Measurements from ENCODE around the gene APBB2.

The APBB2 gene

DNA sequence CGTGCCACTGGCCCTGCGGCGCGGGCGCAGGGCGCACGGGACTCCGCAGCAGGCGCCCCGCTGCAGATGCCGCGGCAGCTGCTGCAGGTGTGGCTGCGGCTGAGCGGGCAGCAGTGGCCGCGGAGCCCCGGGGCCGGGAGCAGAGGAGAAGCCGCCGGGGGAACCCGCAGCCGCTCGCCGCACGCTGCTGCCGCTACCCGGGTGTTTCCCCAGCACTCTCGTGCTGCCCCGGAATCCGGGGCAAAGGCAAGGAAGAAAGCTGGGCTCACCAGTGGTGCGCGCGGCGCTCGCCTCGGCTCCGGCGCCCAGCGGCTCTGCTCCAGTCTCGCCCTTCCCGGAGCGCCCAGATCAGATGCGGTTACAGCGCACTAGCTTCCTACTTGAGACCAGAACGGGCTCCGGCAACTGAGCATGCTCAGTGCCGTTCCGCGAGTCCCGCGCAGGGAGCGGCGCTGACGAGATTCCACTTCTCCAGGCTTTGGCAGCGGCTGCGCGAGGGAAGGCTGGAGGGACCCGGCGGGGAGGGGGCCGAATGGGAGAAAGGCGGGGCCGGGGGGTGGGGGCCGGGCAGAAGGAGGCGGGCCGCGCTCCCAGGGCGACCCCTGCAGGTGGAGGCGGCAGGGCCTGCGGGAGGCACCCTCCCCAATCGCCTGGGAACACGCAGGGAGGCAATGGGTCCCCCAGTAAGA is at the start of gene APBB2:
APBB2 (minus strand) TSS at position 407 of the 689 bp plus-strand sequence. CDS start 181,288 bp downstream, outside the sequence.
- peak in 2 of 3 experiments; percentile 21 for DNase-seq (ENCODE audit: low read depth in 2 of 3, low spot score in 2 of 3)

GRCh38 chr4:41262198-41262597 is 47.9 kb upstream of the APBB2 start:
- no peak for DNase-seq (ENCODE audit: low read depth in 2 of 3, low spot score in 2 of 3)

DNA sequence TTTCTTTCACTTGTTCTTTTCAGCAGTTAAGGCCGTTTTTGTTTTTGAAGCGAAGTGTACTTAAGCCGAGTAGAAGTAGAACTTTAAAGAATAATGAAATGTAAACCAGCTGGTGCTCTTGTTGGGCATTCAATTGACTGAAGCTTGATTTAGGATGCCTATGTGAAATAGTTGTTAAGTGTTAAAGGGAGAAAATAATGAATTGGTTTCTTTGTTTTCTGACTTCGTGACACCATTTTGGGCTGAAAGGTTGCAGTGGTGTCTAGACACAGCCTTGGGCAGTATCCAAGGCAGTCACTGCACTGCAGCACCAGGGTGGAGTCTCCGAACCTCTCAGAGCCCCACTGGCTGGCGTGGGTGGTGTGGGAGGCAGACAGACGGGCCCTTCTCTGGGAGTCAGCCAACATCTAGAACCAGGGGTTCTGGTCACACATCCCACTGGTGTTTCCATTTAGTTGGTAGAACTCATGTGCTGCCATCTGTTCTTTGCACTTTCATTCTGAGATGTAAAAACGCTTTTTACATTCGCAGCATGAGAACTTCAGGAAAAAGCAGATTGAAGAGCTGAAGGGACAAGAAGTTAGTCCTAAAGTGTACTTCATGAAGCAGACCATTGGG is 45.9 kb upstream of the APBB2 start:
- DNase-seq (ENCODE audit: low read depth in 2 of 3, low spot score in 2 of 3), result no peak

DNA sequence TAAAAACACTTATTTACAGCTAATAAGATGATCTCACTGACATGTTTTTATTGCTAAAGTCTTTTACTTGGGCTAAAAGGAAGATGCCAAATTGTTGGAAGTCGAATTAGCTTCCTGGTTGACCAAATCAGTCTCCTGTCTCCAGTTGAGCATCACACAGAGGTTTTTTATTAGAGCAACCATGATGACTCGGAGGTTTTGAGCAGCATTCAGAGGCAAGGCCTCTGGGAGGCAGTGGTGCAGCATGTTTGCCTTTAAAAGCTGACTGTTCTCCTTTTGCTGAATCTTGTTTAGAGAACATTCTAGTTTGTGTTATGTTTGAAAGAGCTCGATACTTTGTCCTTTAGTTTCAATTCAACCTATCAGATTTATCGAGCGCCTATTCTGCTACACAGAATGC is 44.4 kb upstream of the APBB2 start:
- no peak for DNase-seq (ENCODE audit: low read depth in 2 of 3, low spot score in 2 of 3)

GRCh38 chr4:41257906-41258305 is 43.6 kb upstream of the APBB2 start:
- no peak for DNase-seq (ENCODE audit: low read depth in 2 of 3, low spot score in 2 of 3)

DNA sequence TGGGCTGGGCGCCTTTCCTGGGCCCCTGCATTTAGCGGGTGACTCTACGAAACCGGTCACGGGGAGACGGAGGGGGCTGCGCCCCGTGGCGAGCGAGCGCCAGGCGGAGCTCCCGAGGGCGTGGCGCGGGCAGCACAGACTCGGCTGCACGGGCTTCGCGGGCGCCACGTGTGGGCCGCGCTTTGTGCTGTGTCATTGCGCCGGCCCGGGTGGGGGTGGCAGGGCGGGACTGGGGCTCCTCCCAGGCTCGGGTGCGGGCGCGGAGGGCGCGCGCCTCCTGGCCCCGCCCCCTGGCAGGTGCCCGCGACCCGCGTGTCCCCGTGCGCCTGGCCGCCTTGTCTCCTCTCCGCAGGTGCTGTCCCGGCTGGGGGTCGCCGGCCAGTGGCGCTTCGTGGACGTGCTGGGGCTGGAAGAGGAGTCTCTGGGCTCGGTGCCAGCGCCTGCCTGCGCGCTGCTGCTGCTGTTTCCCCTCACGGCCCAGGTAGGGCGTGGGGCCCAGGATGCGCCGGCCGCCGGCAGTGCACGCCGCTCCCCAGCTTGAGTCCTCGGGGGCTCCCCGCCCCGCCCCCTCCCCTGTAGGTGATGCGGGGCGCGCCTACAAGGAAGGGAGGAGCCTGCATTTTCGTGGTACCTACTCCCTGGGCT is 43.0 kb upstream of the APBB2 start:
- DNase-seq (ENCODE audit: low read depth in 2 of 3, low spot score in 2 of 3), result peak in 2 of 3 experiments; percentile 1 to 2

DNA sequence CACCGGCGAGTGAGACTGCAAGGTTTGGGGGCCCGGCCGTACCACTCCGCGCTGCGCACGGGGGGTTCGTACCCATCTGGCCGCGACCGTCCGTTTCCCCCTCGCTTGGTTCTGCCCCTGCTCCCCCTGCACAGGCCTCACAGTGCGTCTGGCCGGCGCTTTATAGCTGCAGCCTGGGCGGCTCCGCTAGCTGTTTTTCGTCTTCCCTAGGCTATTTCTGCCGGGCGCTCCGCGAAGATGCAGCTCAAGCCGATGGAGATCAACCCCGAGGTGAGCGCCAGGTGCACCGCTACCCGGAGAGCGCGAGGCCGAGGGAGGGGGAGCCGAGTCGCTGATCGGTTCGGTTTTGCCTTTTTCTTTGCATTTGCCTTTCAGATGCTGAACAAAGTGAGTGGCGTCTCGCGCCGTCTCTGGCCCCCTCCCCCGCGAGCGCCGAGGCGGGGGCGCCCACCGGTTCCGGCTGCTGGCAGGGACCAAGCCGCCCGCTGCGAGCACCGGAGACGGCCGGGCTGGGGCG is 42.5 kb upstream of the APBB2 start, which contains the start of gene UCHL1:
UCHL1 (plus strand) TSS at position 189 of the 517 bp plus-strand sequence; CDS start at position 238, 49 bp downstream.
- DNase-seq (ENCODE audit: low read depth in 2 of 3, low spot score in 2 of 3), result peak in 1 of 3 experiments; percentile 5

- no peak for DNase-seq (ENCODE audit: low read depth in 2 of 3, low spot score in 2 of 3)
Observed at GRCh38 chr4:41256131-41256739, 41.9 kb upstream of the APBB2 start.

- no peak for DNase-seq (ENCODE audit: low read depth in 2 of 3, low spot score in 2 of 3)
Observed at GRCh38 chr4:41245983-41246382, 31.6 kb upstream of the APBB2 start.

GRCh38 chr4:41241919-41242318 is 27.6 kb upstream of the APBB2 start:
- DNase-seq (ENCODE audit: low read depth in 2 of 3, low spot score in 2 of 3), result no peak

DNA sequence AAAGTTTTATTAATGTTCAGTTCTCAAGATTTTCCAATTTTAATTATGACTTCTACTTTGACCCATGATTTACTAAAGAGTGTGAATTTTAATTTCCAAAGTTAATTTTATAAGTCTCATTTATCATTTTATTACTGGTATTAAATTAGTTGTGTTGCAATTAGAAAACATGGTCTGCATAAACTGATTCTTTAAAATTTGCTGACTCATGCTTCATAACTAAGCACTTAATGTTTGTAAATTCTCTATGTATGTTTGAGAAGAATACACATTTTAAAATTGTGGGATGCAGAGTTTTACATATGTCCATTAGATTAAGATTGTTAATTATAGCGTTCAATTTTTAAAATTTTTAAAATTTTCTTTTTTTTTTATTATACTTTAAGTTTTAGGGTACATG is 22.2 kb upstream of the APBB2 start:
- no peak for DNase-seq (ENCODE audit: low read depth in 2 of 3, low spot score in 2 of 3)

DNA sequence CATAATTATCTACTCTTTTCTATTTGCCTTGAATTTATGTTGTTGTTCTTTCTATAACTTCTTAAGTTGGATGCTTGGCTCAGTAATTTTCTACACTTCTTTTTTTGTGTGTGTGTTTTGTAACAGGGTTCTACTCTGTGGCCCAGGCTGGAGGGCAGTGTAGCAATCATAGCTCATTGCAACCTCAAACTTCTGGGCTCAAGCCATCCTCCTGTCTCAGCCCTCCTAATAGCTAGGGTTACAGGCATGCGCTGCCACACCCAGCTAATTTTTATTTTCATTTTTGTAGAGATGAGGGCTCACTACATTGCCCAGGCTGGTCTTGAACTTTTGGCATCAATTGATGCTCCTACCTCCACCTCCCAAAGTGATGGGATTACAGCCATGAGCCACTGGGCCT is 21.7 kb upstream of the APBB2 start:
- DNase-seq (ENCODE audit: low read depth in 2 of 3, low spot score in 2 of 3), result no peak

- no peak for DNase-seq (ENCODE audit: low read depth in 2 of 3, low spot score in 2 of 3)
Observed at GRCh38 chr4:41232856-41233255, 18.5 kb upstream of the APBB2 start.

DNA sequence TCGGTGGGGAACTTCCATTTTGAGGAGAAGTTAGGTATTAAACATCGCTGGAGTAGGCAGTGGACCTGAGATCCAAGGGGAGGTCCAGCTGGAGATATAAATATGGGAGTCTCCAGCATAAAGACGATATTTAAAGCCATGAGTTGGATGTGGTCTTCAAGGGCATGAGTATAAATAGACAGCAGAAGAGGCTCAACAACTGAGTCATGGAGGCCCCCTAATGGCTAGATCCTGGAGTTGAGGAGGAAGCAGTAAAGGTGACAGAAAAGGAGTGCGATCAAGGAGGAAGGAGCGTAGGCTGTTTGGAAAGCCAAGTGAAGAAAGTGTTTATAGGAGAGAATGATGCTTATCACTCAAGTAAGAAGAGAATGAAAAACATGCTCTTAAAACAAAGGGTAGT is 18.1 kb upstream of the APBB2 start:
- DNase-seq (ENCODE audit: low read depth in 2 of 3, low spot score in 2 of 3), result no peak

DNA sequence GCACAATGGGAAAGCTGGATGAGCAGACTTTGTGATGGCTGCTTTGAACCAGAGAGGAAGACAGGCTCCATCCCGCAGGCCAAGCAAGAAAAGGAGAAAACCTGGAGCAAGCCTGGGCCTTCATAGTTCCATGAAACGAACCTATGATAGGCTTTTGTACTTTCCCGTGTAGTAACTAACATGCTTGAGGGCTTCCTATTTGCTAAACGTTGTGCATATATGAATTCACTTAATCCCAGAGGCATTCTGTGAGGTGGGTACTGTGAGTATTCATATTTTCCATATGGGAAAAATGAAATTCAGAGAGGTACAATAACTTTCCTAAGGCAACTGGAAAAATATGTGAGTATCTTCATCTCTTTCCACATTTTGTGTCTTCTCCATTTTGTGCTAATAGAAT is 13.6 kb upstream of the APBB2 start:
- no peak for DNase-seq (ENCODE audit: low read depth in 2 of 3, low spot score in 2 of 3)

- no peak for DNase-seq (ENCODE audit: low read depth in 2 of 3, low spot score in 2 of 3)
Observed at GRCh38 chr4:41221850-41222645, 7.7 kb upstream of the APBB2 start.

GRCh38 chr4:41219421-41219950 is 5.1 kb upstream of the APBB2 start:
- DNase-seq (ENCODE audit: low read depth in 2 of 3, low spot score in 2 of 3), result no peak

- no peak for DNase-seq (ENCODE audit: low read depth in 2 of 3, low spot score in 2 of 3)
Observed at GRCh38 chr4:41218703-41219102, 4.4 kb upstream of the APBB2 start.

DNA sequence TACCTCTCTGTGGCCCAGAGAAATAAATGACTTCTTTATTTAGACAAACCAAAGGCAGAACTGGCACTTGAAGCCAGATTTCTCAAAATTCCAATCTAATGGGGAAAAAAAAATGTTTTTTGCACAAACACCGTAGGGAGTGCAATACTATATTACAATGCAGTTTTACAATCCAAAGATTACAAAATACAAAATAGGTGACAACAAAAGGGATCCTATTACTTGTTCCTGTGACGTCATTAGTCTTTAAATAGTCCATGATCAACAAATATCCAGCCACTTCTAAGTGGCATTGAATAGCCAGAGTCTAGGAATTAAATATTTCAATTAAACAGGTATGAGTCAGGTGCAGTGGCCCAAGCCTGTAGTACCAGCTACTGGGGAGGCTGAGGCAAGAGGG is 3.0 kb upstream of the APBB2 start:
- DNase-seq (ENCODE audit: low read depth in 2 of 3, low spot score in 2 of 3), result no peak

- DNase-seq (ENCODE audit: low read depth in 2 of 3, low spot score in 2 of 3), result no peak
Observed at GRCh38 chr4:41217020-41217333, 2.6 kb upstream of the APBB2 start.

Measured in activated CD8-positive, alpha-beta memory T cell treated with anti-CD3 and anti-CD28 coated beads for 48 hours (primary cell).